SK-N-SH (cell line): ENCODE data around the gene TECR. TPM values are rescaled to one million over a fixed set of nuclear protein-coding genes. Genes with fewer than 3 reads are reported as not detected.
A peak's percentile ranks its signal among the peaks of the same experiment; 100 is the strongest.

ENCODE experiments used
- CTCF ChIA-PET: fragments of 300-600, 350-600 bp; formaldehyde crosslinking; extraction: SDS; loops from one replicate; lab custom pipeline; 2021; lab: Yijun Ruan, JAX
- POLR2A ChIA-PET: fragments of 350-600 bp; sonication (Branson Sonifier 250); formaldehyde crosslinking; extraction: SDS; loops from one replicate; lab custom pipeline; 2020; ENCODE audit warnings: antibody characterized with exemption, inconsistent platforms; lab: Yijun Ruan, JAX
- DNase-seq: peaks from one replicate; pipeline ENCODE4 v3.0.0; 2012
- H2AFZ ChIP-seq: fragments of 200-600 bp; sonication (generic); 2 replicates; pipeline ENCODE4 v1.8.1; 2016; ENCODE audit warnings: antibody characterized with exemption, mild to moderate bottlenecking, low read depth
- H3F3A ChIP-seq: fragments of 200-600 bp; sonication (generic); replicated peaks from 2 replicates; pipeline ENCODE3; 2016; ENCODE audit warnings: antibody characterized with exemption, mild to moderate bottlenecking; ENCODE audit not compliant: insufficient read depth
- H3K27ac ChIP-seq, 2 experiments: fragments of 200-500 bp in 1 of 2; fragments of 200-600 bp in 1 of 2; sonication (Bioruptor generic) in 1 of 2; sonication (generic), shearing (Covaris generic) in 1 of 2; 2 replicates each; pipeline versions ENCODE4 v1.5.1 to v1.6.1; 2014 to 2016; ENCODE audit warnings: low read depth in 2 of 2, inconsistent platforms in 1 of 2, low read length in 1 of 2, mild to moderate bottlenecking in 1 of 2, mixed read lengths in 1 of 2
- H3K27me3 ChIP-seq: fragments of 200-600 bp; sonication (generic), shearing (Covaris generic); 2 replicates; pipeline ENCODE4 v1.6.1; 2016; ENCODE audit warnings: mixed run types; ENCODE audit not compliant: insufficient read depth
- H3K36me3 ChIP-seq, 2 experiments: fragments of 200-500 bp in 1 of 2; fragments of 200-600 bp in 1 of 2; sonication (Bioruptor generic) in 1 of 2; sonication (generic) in 1 of 2; replicated peaks in 1 of 2; 2 replicates each; pipeline versions ENCODE3 to v1.5.1; 2014 to 2016; ENCODE audit warnings: low read length in 1 of 2, mild to moderate bottlenecking in 1 of 2; ENCODE audit not compliant: insufficient read depth in 2 of 2, control insufficient read depth in 1 of 2
- H3K4me1 ChIP-seq, 2 experiments: fragments of 200-500 bp in 1 of 2; fragments of 200-600 bp in 1 of 2; sonication (Bioruptor generic) in 1 of 2; sonication (generic), shearing (Covaris generic) in 1 of 2; 2 replicates each; pipeline versions ENCODE4 v1.5.1 to v1.6.1; 2014 to 2016; ENCODE audit warnings: low read depth in 1 of 2, low read length in 1 of 2, mixed run types in 1 of 2; ENCODE audit not compliant: insufficient read depth in 2 of 2, control insufficient read depth in 1 of 2
- H3K4me2 ChIP-seq: fragments of 200-600 bp; sonication (generic), shearing (Covaris generic); 2 replicates; pipeline ENCODE4 v1.6.1; 2017; ENCODE audit warnings: mixed run types
- H3K4me3 ChIP-seq, 2 experiments: fragments of 200-500 bp in 1 of 2; fragments of 200-600 bp in 1 of 2; sonication (Bioruptor generic) in 1 of 2; sonication (generic), shearing (Covaris generic) in 1 of 2; 2 replicates each; pipeline versions ENCODE4 v1.5.1 to v1.8.1; 2014 to 2016; ENCODE audit warnings: low read depth in 2 of 2, inconsistent platforms in 1 of 2, low read length in 1 of 2, mild to moderate bottlenecking in 1 of 2, mixed read lengths in 1 of 2, moderate library complexity in 1 of 2
- H3K79me2 ChIP-seq: fragments of 200-600 bp; sonication (generic); 2 replicates; pipeline ENCODE4 v1.8.1; 2017; ENCODE audit warnings: mild to moderate bottlenecking; ENCODE audit not compliant: insufficient read depth
- H3K9ac ChIP-seq: fragments of 200-600 bp; sonication (generic); 2 replicates; pipeline ENCODE4 v1.6.1; 2017; ENCODE audit warnings: mixed run types
- H3K9me2 ChIP-seq: fragments of 200-600 bp; sonication (generic); 2 replicates; pipeline ENCODE4 v1.6.1; 2017; ENCODE audit warnings: mixed run types
- H3K9me3 ChIP-seq: fragments of 200-600 bp; sonication (generic); 2 replicates; pipeline ENCODE4 v1.6.1; 2017; ENCODE audit warnings: mixed run types, mild to moderate bottlenecking, moderate library complexity
- H4K20me1 ChIP-seq: fragments of 200-600 bp; sonication (generic); 2 replicates; pipeline ENCODE4 v1.6.1; 2017; ENCODE audit warnings: mild to moderate bottlenecking, mixed run types; ENCODE audit not compliant: insufficient read depth
- CHD2 ChIP-seq: fragments of 150-350 bp; IDR thresholded peaks from 2 replicates; pipeline ENCODE4 v1.6.1; 2018; ENCODE audit warnings: low read length; ENCODE audit not compliant: partially characterized antibody
- FOSL2 ChIP-seq: IDR thresholded peaks from 2 replicates; pipeline ENCODE4 v1.4.0; 2012; ENCODE audit warnings: low read depth, mild to moderate bottlenecking, moderate library complexity, borderline replicate concordance
- GATA2 ChIP-seq: sonication (generic); formaldehyde crosslinking; IDR thresholded peaks from 2 replicates; pipeline ENCODE4 v1.5.0; 2020; ENCODE audit warnings: mild to moderate bottlenecking, missing genetic modification reagents
- JUND ChIP-seq: IDR thresholded peaks from 2 replicates; pipeline ENCODE4 v1.4.0; 2012
- MXI1 ChIP-seq: IDR thresholded peaks from 2 replicates; pipeline ENCODE4 v1.6.1; 2012; ENCODE audit warnings: mild to moderate bottlenecking, low read depth, low read length, improper control_type of control experiment
- NRF1 ChIP-seq: IDR thresholded peaks from 2 replicates; pipeline ENCODE4 v1.6.1; 2012; ENCODE audit warnings: low read depth, mild to moderate bottlenecking, low read length
- POLR2AphosphoS5 ChIP-seq: IDR thresholded peaks from 2 replicates; pipeline ENCODE4 v1.6.1; 2012; ENCODE audit warnings: low read depth, low read length
- RCOR1 ChIP-seq: fragments of 150-350 bp; IDR thresholded peaks from 2 replicates; pipeline ENCODE4 v1.6.1; 2017; ENCODE audit warnings: antibody characterized with exemption, low read length
- RFX5 ChIP-seq: IDR thresholded peaks from 2 replicates; pipeline ENCODE4 v1.6.1; 2012; ENCODE audit warnings: mild to moderate bottlenecking, improper control_type of control experiment, low read length
- SIN3A ChIP-seq: IDR thresholded peaks from 2 replicates; pipeline ENCODE4 v1.6.1; 2012; ENCODE audit warnings: low read depth, mild to moderate bottlenecking, low read length, moderate library complexity, borderline replicate concordance
- TAF1 ChIP-seq: IDR thresholded peaks from 2 replicates; pipeline ENCODE4 v1.6.1; 2012; ENCODE audit warnings: low read depth, mild to moderate bottlenecking, low read length, moderate library complexity, borderline replicate concordance
- TCF12 ChIP-seq: IDR thresholded peaks from 2 replicates; pipeline ENCODE4 v1.4.0; 2012
- TEAD4 ChIP-seq: IDR thresholded peaks from 2 replicates; pipeline ENCODE4 v1.4.0; 2012; ENCODE audit warnings: mild to moderate bottlenecking, borderline replicate concordance; ENCODE audit not compliant: insufficient read depth
- WGBS: methylation state at CpG from one replicate; pipeline ENCODE4 v1.1.6; 2017; ENCODE audit warnings: low lambda C conversion rate; 5-methylcytosine and 5-hydroxymethylcytosine counted together
- polyA plus RNA-seq, 3 experiments: library from polyadenylated mRNA; depleted of rRNA; stranded (reverse); fragments of >200 nt; gene quantifications; 2 replicates each; pipeline ENCODE4 v1.2.3, GENCODE V29; 2012
- TF ChIP-seq, protein P1 (sequence below): fragments of 150-350 bp; IDR thresholded peaks from 2 replicates; pipeline ENCODE4 v1.6.1; 2017; ENCODE audit warnings: antibody characterized with exemption, low read length, low read depth, borderline replicate concordance
- TF ChIP-seq, protein P2 (sequence below): IDR thresholded peaks from 2 replicates; pipeline ENCODE4; 2012
- TF ChIP-seq, protein P3 (sequence below): fragments of 150-350 bp; IDR thresholded peaks from 2 replicates; pipeline ENCODE4 v1.6.1; 2016; ENCODE audit warnings: mild to moderate bottlenecking, low read depth, low read length
- TF ChIP-seq, protein P4 (sequence below): IDR thresholded peaks from 2 replicates; pipeline ENCODE4 v1.4.0; 2012; ENCODE audit warnings: low read depth
- TF ChIP-seq, protein P5 (sequence below): IDR thresholded peaks from 2 replicates; pipeline ENCODE4 v1.4.0; 2012; ENCODE audit warnings: low read depth, borderline replicate concordance
- TF ChIP-seq, protein P6 (sequence below): IDR thresholded peaks from 2 replicates; pipeline ENCODE4 v1.4.0; 2012; ENCODE audit warnings: low read depth, borderline replicate concordance

The TECR gene, protein sequence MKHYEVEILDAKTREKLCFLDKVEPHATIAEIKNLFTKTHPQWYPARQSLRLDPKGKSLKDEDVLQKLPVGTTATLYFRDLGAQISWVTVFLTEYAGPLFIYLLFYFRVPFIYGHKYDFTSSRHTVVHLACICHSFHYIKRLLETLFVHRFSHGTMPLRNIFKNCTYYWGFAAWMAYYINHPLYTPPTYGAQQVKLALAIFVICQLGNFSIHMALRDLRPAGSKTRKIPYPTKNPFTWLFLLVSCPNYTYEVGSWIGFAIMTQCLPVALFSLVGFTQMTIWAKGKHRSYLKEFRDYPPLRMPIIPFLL
- polyA plus RNA-seq (2012; rRNA removed), result 87.9 and 110 TPM in 2 replicates
- polyA plus RNA-seq (2012; cell fraction: cytosol; rRNA removed), result 32.4 and 57.6 TPM in 2 replicates
- 142 and 144 TPM in 2 replicates for polyA plus RNA-seq (2012; cell fraction: nucleus; rRNA removed)

DNA sequence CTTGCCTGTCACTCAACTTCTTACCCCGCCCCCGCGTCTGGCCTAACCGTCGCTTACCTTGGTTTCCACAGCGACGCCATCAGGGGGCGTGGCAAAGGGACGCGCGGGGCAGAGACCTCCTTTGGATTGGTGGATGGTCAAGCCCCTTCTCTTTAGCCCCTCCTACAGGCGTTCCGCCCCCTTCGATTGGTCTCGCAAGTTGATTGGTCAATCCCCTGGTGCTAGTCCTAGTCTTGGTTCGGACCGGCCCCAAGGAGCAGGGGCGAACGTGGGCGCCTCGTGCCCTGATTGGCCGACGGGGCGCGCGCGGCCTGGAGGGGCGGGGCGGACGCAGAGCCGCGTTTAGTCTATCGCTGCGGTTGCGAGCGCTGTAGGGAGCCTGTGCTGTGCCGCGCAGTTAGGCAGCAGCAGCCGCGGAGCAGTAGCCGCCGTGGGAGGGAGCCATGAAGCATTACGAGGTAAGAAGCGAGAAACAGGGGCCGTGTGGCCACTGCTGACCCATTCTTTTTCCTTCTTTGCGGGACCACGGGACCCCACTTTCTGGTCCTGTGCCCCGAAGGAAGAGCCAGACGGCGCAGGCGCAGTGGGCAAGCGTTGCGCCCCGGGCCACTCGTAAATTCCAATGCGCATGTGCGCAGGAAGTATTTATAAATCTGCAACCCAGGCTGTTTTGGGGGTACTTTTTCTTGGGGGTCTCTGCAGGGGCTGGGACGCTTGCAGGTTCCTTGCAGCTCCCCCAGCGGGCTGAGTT is at the start of gene TECR:
Gene TECR (plus strand): TSS at position 341 of the 751 bp plus-strand sequence. CDS start 103 bp downstream, at position 444.
- no peaks in the 10 kb centered on the region for H4K20me1 ChIP-seq
- H2AFZ ChIP-seq, result peak within 1 kb of the TSS; percentile 92
- H3K9me2 ChIP-seq, result no peaks in the 10 kb centered on the region
- H3F3A ChIP-seq, result peaks cover 25% of the 10 kb centered on the region
- peaks cover 11 to 12% of the 10 kb centered on the region in 2 experiments; a peak in 3 of 4 replicates for H3K4me1 ChIP-seq
- POLR2A ChIA-PET, result interaction anchor here (1.0 kb wide), 1 partner anchor 11 kb away, joined by 3 read pairs; no protein-coding TSS in a partner anchor
- peak within 1 kb of the TSS; percentile 74 to 89 for H3K27ac ChIP-seq
- CTCF ChIA-PET, result interaction anchor here (0.6 to 2.0 kb wide), 3 partner anchors 27 to 1691 kb away, joined by 3 to 6 read pairs (median 3); no protein-coding TSS in a partner anchor
- peaks cover 47% of the 10 kb centered on the region for H3K79me2 ChIP-seq
- H3K4me3 ChIP-seq, result peak within 1 kb of the TSS; percentile 75 to 91
- no peaks in the 10 kb centered on the region for H3K9me3 ChIP-seq
- no peaks in the 10 kb centered on the region for H3K27me3 ChIP-seq
- TF ChIP-seq MXI1 (peak; percentile 84), RFX5 (peak; percentile 74), TEAD4 (no peak), RCOR1 (no peak), CHD2 (no peak), SIN3A (peak; percentile 52; the same call in 1 of the 2 replicates), JUND (no peak), TCF12 (no peak), NRF1 (peak; percentile 86), FOSL2 (no peak), POLR2AphosphoS5 (peak; percentile 96), TAF1 (peak; percentile 94; the same call in 1 of the 2 replicates), GATA2 (CRISPR knock-in tag) (no peak)
- TF ChIP-seq, protein P1, sequence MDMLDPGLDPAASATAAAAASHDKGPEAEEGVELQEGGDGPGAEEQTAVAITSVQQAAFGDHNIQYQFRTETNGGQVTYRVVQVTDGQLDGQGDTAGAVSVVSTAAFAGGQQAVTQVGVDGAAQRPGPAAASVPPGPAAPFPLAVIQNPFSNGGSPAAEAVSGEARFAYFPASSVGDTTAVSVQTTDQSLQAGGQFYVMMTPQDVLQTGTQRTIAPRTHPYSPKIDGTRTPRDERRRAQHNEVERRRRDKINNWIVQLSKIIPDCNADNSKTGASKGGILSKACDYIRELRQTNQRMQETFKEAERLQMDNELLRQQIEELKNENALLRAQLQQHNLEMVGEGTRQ, result peak; percentile 11; the same call in 1 of the 2 replicates
- TF ChIP-seq, protein P2, sequence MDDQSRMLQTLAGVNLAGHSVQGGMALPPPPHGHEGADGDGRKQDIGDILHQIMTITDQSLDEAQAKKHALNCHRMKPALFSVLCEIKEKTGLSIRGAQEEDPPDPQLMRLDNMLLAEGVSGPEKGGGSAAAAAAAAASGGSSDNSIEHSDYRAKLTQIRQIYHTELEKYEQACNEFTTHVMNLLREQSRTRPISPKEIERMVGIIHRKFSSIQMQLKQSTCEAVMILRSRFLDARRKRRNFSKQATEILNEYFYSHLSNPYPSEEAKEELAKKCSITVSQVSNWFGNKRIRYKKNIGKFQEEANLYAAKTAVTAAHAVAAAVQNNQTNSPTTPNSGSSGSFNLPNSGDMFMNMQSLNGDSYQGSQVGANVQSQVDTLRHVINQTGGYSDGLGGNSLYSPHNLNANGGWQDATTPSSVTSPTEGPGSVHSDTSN, result peak; percentile 99
- TF ChIP-seq, protein P3, sequence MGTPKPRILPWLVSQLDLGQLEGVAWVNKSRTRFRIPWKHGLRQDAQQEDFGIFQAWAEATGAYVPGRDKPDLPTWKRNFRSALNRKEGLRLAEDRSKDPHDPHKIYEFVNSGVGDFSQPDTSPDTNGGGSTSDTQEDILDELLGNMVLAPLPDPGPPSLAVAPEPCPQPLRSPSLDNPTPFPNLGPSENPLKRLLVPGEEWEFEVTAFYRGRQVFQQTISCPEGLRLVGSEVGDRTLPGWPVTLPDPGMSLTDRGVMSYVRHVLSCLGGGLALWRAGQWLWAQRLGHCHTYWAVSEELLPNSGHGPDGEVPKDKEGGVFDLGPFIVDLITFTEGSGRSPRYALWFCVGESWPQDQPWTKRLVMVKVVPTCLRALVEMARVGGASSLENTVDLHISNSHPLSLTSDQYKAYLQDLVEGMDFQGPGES, result peak; percentile 40; the same call in 1 of the 2 replicates
- TF ChIP-seq, protein P4, sequence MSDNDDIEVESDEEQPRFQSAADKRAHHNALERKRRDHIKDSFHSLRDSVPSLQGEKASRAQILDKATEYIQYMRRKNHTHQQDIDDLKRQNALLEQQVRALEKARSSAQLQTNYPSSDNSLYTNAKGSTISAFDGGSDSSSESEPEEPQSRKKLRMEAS, result peak; percentile 19; the same call in 1 of the 2 replicates
- TF ChIP-seq, protein P5, sequence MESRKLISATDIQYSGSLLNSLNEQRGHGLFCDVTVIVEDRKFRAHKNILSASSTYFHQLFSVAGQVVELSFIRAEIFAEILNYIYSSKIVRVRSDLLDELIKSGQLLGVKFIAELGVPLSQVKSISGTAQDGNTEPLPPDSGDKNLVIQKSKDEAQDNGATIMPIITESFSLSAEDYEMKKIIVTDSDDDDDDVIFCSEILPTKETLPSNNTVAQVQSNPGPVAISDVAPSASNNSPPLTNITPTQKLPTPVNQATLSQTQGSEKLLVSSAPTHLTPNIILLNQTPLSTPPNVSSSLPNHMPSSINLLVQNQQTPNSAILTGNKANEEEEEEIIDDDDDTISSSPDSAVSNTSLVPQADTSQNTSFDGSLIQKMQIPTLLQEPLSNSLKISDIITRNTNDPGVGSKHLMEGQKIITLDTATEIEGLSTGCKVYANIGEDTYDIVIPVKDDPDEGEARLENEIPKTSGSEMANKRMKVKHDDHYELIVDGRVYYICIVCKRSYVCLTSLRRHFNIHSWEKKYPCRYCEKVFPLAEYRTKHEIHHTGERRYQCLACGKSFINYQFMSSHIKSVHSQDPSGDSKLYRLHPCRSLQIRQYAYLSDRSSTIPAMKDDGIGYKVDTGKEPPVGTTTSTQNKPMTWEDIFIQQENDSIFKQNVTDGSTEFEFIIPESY, result no peak
- TF ChIP-seq, protein P6, sequence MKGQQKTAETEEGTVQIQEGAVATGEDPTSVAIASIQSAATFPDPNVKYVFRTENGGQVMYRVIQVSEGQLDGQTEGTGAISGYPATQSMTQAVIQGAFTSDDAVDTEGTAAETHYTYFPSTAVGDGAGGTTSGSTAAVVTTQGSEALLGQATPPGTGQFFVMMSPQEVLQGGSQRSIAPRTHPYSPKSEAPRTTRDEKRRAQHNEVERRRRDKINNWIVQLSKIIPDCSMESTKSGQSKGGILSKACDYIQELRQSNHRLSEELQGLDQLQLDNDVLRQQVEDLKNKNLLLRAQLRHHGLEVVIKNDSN, result no peak
- H3K9ac ChIP-seq, result peak within 1 kb of the TSS; percentile 76
- DNase-seq, result peak; percentile 96
- H3K4me2 ChIP-seq, result peak within 1 kb of the TSS; percentile 94
- no peaks in the 10 kb centered on the region for H3K36me3 ChIP-seq
- under 1% methylated on average over 37 of the region's 59 CpGs for WGBS
